Stimulated activated CD4-positive, alpha-beta T cell treated with anti-CD3 and anti-CD28 coated beads, Interleukin-1b, Interleukin-23, amount 100 ng/mL, for 4 hours (primary cell): ENCODE measurements around the gene LRP1B.

ENCODE experiments used
- DNase-seq, 2 donors: peaks; one replicate each; pipeline ENCODE4 v3.0.0-alpha.2; 2020; ENCODE audit warnings: low read depth in 2 of 2

LRP1B gene

GRCh38 chr2:140262908-140263307, 1867.9 kb downstream of the LRP1B start:
- DNase-seq, result no peak

GRCh38 chr2:140257692-140258300, 1873.0 kb downstream of the LRP1B start:
- DNase-seq, result no peak

- DNase-seq, result no peak
These were observed 1874.7 kb downstream of the LRP1B start for GRCh38 chr2:140256080-140256479.

- no peak for DNase-seq
These were observed 1881.0 kb downstream of the LRP1B start for GRCh38 chr2:140249821-140250220.

- no peak for DNase-seq
These were observed 1882.2 kb downstream of the LRP1B start for GRCh38 chr2:140248623-140249022.

GRCh38 chr2:140247451-140248195, 1883.2 kb downstream of the LRP1B start:
- DNase-seq, result no peak

GRCh38 chr2:140246957-140247356, 1883.9 kb downstream of the LRP1B start:
- DNase-seq, result no peak

- DNase-seq, result no peak
These were observed 1884.8 kb downstream of the LRP1B start for GRCh38 chr2:140246058-140246457.

GRCh38 chr2:140242889-140243288, 1887.9 kb downstream of the LRP1B start:
- no peak for DNase-seq

- DNase-seq, result no peak
These were observed 1896.7 kb downstream of the LRP1B start for GRCh38 chr2:140234116-140234515.

- no peak for DNase-seq
These were observed 1919.9 kb downstream of the LRP1B start for GRCh38 chr2:140210963-140211362.

- DNase-seq, result no peak
These were observed 1925.7 kb downstream of the LRP1B start for GRCh38 chr2:140205093-140205492.

GRCh38 chr2:140203347-140203746, 1927.5 kb downstream of the LRP1B start:
- no peak for DNase-seq

- DNase-seq, result no peak
These were observed 1929.2 kb downstream of the LRP1B start for GRCh38 chr2:140201572-140201971.

GRCh38 chr2:140200764-140201163, 1930.1 kb downstream of the LRP1B start:
- DNase-seq, result no peak

- DNase-seq, result no peak
These were observed 1930.5 kb downstream of the LRP1B start for GRCh38 chr2:140200307-140200706.

- DNase-seq, result no peak
These were observed 1931.5 kb downstream of the LRP1B start for GRCh38 chr2:140199312-140199711.

GRCh38 chr2:140187086-140187485, 1943.7 kb downstream of the LRP1B start:
- no peak for DNase-seq

GRCh38 chr2:140186313-140186712, 1944.5 kb downstream of the LRP1B start:
- DNase-seq, result no peak

GRCh38 chr2:140185076-140185475, 1945.7 kb downstream of the LRP1B start:
- no peak for DNase-seq

- DNase-seq, result no peak
These were observed 1947.6 kb downstream of the LRP1B start for GRCh38 chr2:140183056-140183765.
